ENCODE measurements around the gene ADAD1. TPM values are rescaled to one million over a fixed set of nuclear protein-coding genes. Genes with fewer than 3 reads are reported as not detected.

Gene ADAD1
- total and polyA plus RNA-seq, 2 of the 4 experiments (the other 2 are of a cell fraction) = not detected

GRCh38 chr4:122383341-122383740 is 4.5 kb downstream of the ADAD1 start:
- H2BK120ac ChIP-seq (ENCODE audit: low read depth, low read length) = no peak overlapping the region
- CTCF ChIA-PET = no interaction called here
- POLR2A ChIA-PET (ENCODE audit: unreplicated experiment) = no interaction called here
- no CpG with 5 or more reads among the region's 4 CpGs for WGBS, 2 experiments (ENCODE audit: extremely low coverage in 2 of 2, insufficient read length in 1 of 2)
- no peaks in the 10 kb centered on the region for H3K9me3 ChIP-seq (ENCODE audit: control insufficient read depth, insufficient read depth, low read length)
- H3K27me3 ChIP-seq (ENCODE audit: control insufficient read depth, insufficient read depth, low read length) = no peaks in the 10 kb centered on the region
- H4K5ac ChIP-seq (ENCODE audit: low read depth, low read length) = no peak overlapping the region
- H4K91ac ChIP-seq (ENCODE audit: insufficient read depth, low read depth, low read length) = no peak overlapping the region
- ATAC-seq (ENCODE audit: low read depth) (no peak), DNase-seq (no peak)
- no peaks in the 10 kb centered on the region for H3K4me1 ChIP-seq (ENCODE audit: control insufficient read depth, insufficient read depth, low read length)
- H2BK20ac ChIP-seq (ENCODE audit: low read depth, low read length) = no peak overlapping the region
- H3K23ac ChIP-seq (ENCODE audit: low read depth, low read length) = no peak overlapping the region
- H2BK5ac ChIP-seq (ENCODE audit: low read depth, low read length, poor library complexity, severe bottlenecking) = no peak overlapping the region
- H3K27ac ChIP-seq (ENCODE audit: insufficient read depth, low read length) = no peak overlapping the region
- H2AK5ac ChIP-seq (ENCODE audit: low read depth, low read length) = no peak overlapping the region
- no peak overlapping the region for H2AK9ac ChIP-seq (replicated peaks; ENCODE audit: low read depth, low read length, poor library complexity)
- no TSS peak for BruUV-seq (replicated peaks)
- no peaks in the 10 kb centered on the region for H3K79me1 ChIP-seq (ENCODE audit: low read depth in 1 of 2, low read length in 2 of 2)
- H3K56ac ChIP-seq (ENCODE audit: extremely low read depth, insufficient read depth, low read length) = no peak overlapping the region
- no peaks in the 10 kb centered on the region for H4K20me1 ChIP-seq (ENCODE audit: insufficient read depth, low read length)
- no peak overlapping the region for H3K4me3 ChIP-seq (ENCODE audit: insufficient read depth, low read depth, low read length)
- intact Hi-C loops (cut with micrococcal nuclease) = no loop called here
- in situ Hi-C loops (cut with MboI; ENCODE audit: low sequenced_read_pairs) = no loop called here
- H3K9me1 ChIP-seq (ENCODE audit: insufficient read depth, low read length) = no peaks in the 10 kb centered on the region
- H3K14ac ChIP-seq (replicated peaks; ENCODE audit: low read depth, low read length) = no peak overlapping the region
- no peak overlapping the region for H3K18ac ChIP-seq (ENCODE audit: low read depth, low read length)
- dilution Hi-C loops (cut with HindIII; ENCODE audit: low sequenced_read_pairs, unreplicated experiment) = no loop called here
- no peak overlapping the region for H4K8ac ChIP-seq (ENCODE audit: low read depth in 2 of 2, low read length in 2 of 2)
- no peak overlapping the region for H2BK15ac ChIP-seq (ENCODE audit: low read depth, low read length)
- no peak overlapping the region for H3K9ac ChIP-seq (ENCODE audit: low read depth, low read length)
- TF ChIP-seq MAFK (IDR thresholded peaks at IDR 0.05; ENCODE audit: low read depth, low read length) (no peak), CEBPB (IDR thresholded peaks at IDR 0.05; ENCODE audit: low read depth, low read length) (no peak), POLR2A (IDR thresholded peaks at IDR 0.05; ENCODE audit: low read depth, low read length) (no peak), USF2 (IDR thresholded peaks at IDR 0.05; ENCODE audit: low read depth, low read length) (no peak), MAZ (IDR thresholded peaks at IDR 0.05; ENCODE audit: borderline replicate concordance, low read depth, low read length) (no peak), RCOR1 (IDR thresholded peaks at IDR 0.05; ENCODE audit: insufficient replicate concordance, low read length) (no peak), RAD21 (IDR thresholded peaks at IDR 0.05; ENCODE audit: low read length) (no peak), CTCF (conservative IDR thresholded peaks at IDR 0.05; ENCODE audit: low read depth, low read length) (no peak), SMC3 (IDR thresholded peaks at IDR 0.05; ENCODE audit: low read depth, low read length) (no peak), RFX5 (IDR thresholded peaks at IDR 0.05; ENCODE audit: low read depth, low read length) (no peak), BHLHE40 (IDR thresholded peaks at IDR 0.05; ENCODE audit: low read depth, low read length) (no peak), MXI1 (IDR thresholded peaks at IDR 0.05; ENCODE audit: borderline replicate concordance, low read depth, low read length) (no peak)
- H3K36me3 ChIP-seq (ENCODE audit: control insufficient read depth, insufficient read depth, low read length) = no peaks in the 10 kb centered on the region
- H3K4ac ChIP-seq (ENCODE audit: low read depth, low read length) = no peak overlapping the region
- no peak overlapping the region for H3K4me2 ChIP-seq (ENCODE audit: low read depth, low read length)
- H2AFZ ChIP-seq (replicated peaks; ENCODE audit: low read length, poor library complexity) = no peak overlapping the region
